GM10847 (cell line): ENCODE data around the gene MED27.

Experiments used
- POLR2A ChIP-seq: IDR thresholded peaks from 2 replicates; pipeline ENCODE4 v1.6.1; 2011; ENCODE audit not compliant: insufficient read length; ENCODE audit errors: extremely low read depth

Gene MED27

GRCh38 chr9:131836021-131836420, 243.6 kb downstream of the MED27 start:
- no peak for TF ChIP-seq POLR2A

- TF ChIP-seq POLR2A: no peak
Observed at GRCh38 chr9:131835151-131835910, 244.3 kb downstream of the MED27 start.

GRCh38 chr9:131834721-131835120, 244.9 kb downstream of the MED27 start:
- no peak for TF ChIP-seq POLR2A

GRCh38 chr9:131833906-131834305, 245.8 kb downstream of the MED27 start:
- no peak for TF ChIP-seq POLR2A

- no peak for TF ChIP-seq POLR2A
Observed at GRCh38 chr9:131833083-131833482, 246.6 kb downstream of the MED27 start.

- TF ChIP-seq POLR2A: no peak
Observed at GRCh38 chr9:131831380-131832165, 248.1 kb downstream of the MED27 start.

- TF ChIP-seq POLR2A: no peak
Observed at GRCh38 chr9:131827821-131828369, 251.8 kb downstream of the MED27 start.

- no peak for TF ChIP-seq POLR2A
Observed at GRCh38 chr9:131826966-131827525, 252.6 kb downstream of the MED27 start.

GRCh38 chr9:131826053-131826452, 253.6 kb downstream of the MED27 start:
- no peak for TF ChIP-seq POLR2A

- no peak for TF ChIP-seq POLR2A
Observed at GRCh38 chr9:131824953-131825495, 254.6 kb downstream of the MED27 start.

GRCh38 chr9:131824155-131824594, 255.5 kb downstream of the MED27 start:
- no peak for TF ChIP-seq POLR2A

- no peak for TF ChIP-seq POLR2A
Observed at GRCh38 chr9:131823701-131824146, 255.9 kb downstream of the MED27 start.

GRCh38 chr9:131818089-131818488, 261.6 kb downstream of the MED27 start:
- TF ChIP-seq POLR2A: no peak

GRCh38 chr9:131817627-131818026, 262.0 kb downstream of the MED27 start:
- TF ChIP-seq POLR2A: no peak

- TF ChIP-seq POLR2A: no peak
Observed at GRCh38 chr9:131817073-131817472, 262.6 kb downstream of the MED27 start.

- TF ChIP-seq POLR2A: no peak
Observed at GRCh38 chr9:131815970-131816873, 263.4 kb downstream of the MED27 start.
